ENCODE measurements around the gene LARGE1. TPM values are rescaled to one million over a fixed set of nuclear protein-coding genes. Genes with fewer than 3 reads are reported as not detected.

LARGE1 gene
- total and polyA plus RNA-seq, 2 of the 8 experiments (the other 6 are each of a cell fraction or from before 2014, with no cell fraction given), result 43.7 to 83.0 TPM

DNA sequence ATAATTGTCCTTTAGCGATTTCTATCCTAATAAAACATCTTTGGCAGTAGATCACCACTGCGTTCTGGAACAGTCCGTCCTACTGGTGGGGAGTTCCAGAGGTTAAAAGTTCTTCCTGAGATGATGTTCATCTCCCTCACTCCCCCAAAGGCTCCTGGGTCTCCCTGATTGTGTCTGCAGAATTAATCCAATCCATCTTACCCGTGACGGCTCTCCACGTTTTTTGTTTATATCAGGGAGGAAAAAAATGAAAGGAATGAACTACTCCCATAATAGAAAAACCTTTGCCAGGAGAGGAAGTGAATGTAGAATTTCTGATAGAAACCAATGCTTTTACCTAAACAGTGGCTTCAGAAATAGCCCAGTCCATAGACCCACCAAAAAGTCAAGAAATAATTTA lies 81.6 kb downstream of the LARGE1 start (continued):
- TF ChIP-seq, protein P1, sequence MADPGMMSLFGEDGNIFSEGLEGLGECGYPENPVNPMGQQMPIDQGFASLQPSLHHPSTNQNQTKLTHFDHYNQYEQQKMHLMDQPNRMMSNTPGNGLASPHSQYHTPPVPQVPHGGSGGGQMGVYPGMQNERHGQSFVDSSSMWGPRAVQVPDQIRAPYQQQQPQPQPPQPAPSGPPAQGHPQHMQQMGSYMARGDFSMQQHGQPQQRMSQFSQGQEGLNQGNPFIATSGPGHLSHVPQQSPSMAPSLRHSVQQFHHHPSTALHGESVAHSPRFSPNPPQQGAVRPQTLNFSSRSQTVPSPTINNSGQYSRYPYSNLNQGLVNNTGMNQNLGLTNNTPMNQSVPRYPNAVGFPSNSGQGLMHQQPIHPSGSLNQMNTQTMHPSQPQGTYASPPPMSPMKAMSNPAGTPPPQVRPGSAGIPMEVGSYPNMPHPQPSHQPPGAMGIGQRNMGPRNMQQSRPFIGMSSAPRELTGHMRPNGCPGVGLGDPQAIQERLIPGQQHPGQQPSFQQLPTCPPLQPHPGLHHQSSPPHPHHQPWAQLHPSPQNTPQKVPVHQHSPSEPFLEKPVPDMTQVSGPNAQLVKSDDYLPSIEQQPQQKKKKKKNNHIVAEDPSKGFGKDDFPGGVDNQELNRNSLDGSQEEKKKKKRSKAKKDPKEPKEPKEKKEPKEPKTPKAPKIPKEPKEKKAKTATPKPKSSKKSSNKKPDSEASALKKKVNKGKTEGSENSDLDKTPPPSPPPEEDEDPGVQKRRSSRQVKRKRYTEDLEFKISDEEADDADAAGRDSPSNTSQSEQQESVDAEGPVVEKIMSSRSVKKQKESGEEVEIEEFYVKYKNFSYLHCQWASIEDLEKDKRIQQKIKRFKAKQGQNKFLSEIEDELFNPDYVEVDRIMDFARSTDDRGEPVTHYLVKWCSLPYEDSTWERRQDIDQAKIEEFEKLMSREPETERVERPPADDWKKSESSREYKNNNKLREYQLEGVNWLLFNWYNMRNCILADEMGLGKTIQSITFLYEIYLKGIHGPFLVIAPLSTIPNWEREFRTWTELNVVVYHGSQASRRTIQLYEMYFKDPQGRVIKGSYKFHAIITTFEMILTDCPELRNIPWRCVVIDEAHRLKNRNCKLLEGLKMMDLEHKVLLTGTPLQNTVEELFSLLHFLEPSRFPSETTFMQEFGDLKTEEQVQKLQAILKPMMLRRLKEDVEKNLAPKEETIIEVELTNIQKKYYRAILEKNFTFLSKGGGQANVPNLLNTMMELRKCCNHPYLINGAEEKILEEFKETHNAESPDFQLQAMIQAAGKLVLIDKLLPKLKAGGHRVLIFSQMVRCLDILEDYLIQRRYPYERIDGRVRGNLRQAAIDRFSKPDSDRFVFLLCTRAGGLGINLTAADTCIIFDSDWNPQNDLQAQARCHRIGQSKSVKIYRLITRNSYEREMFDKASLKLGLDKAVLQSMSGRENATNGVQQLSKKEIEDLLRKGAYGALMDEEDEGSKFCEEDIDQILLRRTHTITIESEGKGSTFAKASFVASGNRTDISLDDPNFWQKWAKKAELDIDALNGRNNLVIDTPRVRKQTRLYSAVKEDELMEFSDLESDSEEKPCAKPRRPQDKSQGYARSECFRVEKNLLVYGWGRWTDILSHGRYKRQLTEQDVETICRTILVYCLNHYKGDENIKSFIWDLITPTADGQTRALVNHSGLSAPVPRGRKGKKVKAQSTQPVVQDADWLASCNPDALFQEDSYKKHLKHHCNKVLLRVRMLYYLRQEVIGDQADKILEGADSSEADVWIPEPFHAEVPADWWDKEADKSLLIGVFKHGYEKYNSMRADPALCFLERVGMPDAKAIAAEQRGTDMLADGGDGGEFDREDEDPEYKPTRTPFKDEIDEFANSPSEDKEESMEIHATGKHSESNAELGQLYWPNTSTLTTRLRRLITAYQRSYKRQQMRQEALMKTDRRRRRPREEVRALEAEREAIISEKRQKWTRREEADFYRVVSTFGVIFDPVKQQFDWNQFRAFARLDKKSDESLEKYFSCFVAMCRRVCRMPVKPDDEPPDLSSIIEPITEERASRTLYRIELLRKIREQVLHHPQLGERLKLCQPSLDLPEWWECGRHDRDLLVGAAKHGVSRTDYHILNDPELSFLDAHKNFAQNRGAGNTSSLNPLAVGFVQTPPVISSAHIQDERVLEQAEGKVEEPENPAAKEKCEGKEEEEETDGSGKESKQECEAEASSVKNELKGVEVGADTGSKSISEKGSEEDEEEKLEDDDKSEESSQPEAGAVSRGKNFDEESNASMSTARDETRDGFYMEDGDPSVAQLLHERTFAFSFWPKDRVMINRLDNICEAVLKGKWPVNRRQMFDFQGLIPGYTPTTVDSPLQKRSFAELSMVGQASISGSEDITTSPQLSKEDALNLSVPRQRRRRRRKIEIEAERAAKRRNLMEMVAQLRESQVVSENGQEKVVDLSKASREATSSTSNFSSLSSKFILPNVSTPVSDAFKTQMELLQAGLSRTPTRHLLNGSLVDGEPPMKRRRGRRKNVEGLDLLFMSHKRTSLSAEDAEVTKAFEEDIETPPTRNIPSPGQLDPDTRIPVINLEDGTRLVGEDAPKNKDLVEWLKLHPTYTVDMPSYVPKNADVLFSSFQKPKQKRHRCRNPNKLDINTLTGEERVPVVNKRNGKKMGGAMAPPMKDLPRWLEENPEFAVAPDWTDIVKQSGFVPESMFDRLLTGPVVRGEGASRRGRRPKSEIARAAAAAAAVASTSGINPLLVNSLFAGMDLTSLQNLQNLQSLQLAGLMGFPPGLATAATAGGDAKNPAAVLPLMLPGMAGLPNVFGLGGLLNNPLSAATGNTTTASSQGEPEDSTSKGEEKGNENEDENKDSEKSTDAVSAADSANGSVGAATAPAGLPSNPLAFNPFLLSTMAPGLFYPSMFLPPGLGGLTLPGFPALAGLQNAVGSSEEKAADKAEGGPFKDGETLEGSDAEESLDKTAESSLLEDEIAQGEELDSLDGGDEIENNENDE (IDR thresholded peaks at IDR 0.05; ENCODE audit: insufficient replicate concordance, low read length), result no peak
- TF ChIP-seq CEBPB (IDR thresholded peaks at IDR 0.05; ENCODE audit: low read depth, low read length) (no peak), RFX5 (IDR thresholded peaks at IDR 0.05; ENCODE audit: borderline replicate concordance, low read depth, low read length) (no peak), TEAD4 (IDR thresholded peaks at IDR 0.05; ENCODE audit: low read depth, low read length) (no peak), CBX8 (IDR thresholded peaks at IDR 0.05; ENCODE audit: borderline replicate concordance, low read depth, low read length) (no peak)
- TF ChIP-seq, protein P2, sequence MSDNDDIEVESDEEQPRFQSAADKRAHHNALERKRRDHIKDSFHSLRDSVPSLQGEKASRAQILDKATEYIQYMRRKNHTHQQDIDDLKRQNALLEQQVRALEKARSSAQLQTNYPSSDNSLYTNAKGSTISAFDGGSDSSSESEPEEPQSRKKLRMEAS (IDR thresholded peaks at IDR 0.05), result no peak
